SW480 (cell line): ENCODE results near the gene EGLN1.
"Not testable (repeated sequence)": the region's sequence is repeated elsewhere in the genome, so short reads cannot be mapped to it uniquely, and the experiment has no call there.

ENCODE experiments used
- DNase-seq: peaks from one replicate; pipeline ENCODE4 v3.0.0-alpha.2; 2016; ENCODE audit warnings: low spot score

EGLN1 gene

GRCh38 chr1:231421971-231422797, at the start of gene EGLN1:
TSS of gene EGLN1 (minus strand) at chr1:231422287. CDS start at chr1:231421888, 399 bp downstream.
- peak; percentile 83 for DNase-seq

DNA sequence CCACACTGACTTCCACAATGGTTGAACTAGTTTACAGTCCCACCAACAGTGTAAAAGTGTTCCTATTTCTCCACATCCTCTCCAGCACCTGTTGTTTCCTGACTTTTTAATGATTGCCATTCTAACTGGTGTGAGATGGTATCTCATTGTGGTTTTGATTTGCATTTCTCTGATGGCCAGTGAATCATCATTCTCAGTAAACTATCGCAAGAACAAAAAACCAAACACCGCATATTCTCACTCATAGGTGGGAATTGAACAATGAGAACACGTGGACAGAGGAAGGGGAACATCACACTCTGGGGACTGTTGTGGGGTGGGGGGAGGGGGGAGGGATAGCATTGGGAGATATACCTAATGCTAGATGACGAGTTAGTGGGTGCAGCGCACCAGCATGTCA, 49.4 kb upstream of the EGLN1 start:
- not testable (repeated sequence) for DNase-seq

DNA sequence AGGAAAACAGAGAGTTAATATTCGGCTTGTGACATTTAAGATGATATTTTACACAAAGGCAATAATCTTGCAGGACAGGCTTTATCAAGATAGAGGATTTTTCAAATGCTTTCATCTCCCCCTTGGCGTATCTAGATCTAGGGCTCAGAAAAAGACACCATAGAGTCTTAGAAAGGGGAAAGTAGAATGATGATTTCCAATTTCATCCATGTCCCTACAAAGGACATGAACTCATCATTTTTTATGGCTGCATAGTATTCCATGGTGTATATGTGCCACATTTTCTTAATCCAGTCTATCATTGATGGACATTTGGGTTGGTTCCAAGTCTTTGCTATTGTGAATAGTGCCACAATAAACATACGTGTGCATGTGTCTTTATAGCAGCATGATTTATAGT, 48.9 kb upstream of the EGLN1 start:
- DNase-seq: not testable (repeated sequence)

DNA sequence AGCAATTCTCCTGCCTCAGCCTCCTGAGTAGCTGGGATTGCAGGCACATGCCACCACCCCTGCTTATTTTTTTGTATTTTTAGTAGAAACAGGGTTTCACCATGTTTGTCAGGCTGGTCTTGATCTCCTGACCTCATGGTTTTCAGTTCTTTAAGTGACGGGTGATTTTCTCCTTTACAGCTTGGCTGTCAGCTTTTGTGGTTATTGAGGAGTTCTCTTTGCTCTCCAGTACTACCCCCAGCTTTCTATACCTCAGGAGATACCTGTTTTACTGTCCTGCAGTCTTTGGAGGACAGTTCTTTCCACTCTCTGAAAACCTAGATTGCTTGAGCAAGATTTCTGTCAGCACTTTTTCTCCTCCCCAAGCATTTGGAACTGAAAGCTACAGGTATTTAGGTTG, 45.9 kb upstream of the EGLN1 start:
- no peak for DNase-seq

- DNase-seq: no peak
These were observed 43.0 kb upstream of the EGLN1 start for GRCh38 chr1:231465051-231465450.

DNA sequence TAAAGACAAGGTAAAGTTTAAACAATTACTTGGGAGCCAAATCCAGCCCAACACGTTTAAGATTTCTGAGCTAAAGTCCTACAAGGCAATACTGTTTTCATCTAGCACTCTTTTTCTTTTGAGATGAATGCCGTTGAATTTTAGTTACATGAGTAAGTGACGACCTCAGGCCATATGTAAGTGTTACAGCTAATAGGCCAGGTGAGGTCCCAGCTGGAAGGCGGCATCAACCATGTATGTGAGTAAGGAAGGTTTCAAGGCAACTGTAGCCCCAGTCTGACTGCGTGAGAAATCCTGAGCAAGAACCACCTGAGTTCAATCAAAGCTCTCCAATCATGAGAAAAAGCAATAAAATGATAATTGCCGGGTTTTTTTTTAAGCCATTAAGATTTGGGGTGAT, 41.5 kb upstream of the EGLN1 start:
- no peak for DNase-seq

DNA sequence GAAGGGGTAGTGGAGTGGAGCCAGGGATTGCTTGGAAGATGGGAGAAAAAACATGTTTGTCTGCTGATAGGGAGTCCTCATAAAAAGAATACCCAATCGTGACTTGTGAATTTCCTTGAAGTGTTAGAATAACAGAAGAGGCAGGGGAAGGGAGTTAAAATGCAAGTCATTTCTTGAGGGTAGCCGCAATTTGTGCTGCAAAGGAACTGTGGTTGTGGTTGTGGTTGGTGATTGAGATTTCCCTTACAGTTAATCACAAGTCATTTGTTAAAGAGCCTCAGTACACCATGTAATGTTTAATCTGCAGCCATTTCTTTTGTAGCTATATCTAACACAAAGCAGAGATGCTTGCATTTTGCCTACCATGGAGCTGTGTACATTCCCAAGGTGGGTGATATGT, 38.5 kb upstream of the EGLN1 start:
- no peak for DNase-seq

GRCh38 chr1:231459438-231459837, 37.4 kb upstream of the EGLN1 start:
- not testable (repeated sequence) for DNase-seq

DNA sequence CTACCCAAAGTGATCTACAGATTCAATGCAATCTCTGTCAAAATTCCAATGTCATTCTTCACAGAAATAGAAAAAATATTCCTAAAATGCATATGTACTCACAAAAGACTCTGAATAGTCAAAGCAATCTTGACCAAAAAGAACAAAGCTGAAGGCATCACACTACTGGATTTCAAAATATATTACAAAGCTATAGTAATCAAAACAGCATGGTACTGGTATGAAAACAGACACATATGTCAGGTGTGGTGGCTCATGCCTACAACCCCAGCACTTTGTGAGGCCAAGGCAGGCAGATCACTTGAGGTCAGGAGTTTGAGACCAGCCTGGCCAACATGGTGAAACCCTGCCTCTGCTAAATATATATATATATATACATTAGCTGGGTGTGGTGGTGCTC, 35.9 kb upstream of the EGLN1 start:
- DNase-seq: not testable (repeated sequence)

DNA sequence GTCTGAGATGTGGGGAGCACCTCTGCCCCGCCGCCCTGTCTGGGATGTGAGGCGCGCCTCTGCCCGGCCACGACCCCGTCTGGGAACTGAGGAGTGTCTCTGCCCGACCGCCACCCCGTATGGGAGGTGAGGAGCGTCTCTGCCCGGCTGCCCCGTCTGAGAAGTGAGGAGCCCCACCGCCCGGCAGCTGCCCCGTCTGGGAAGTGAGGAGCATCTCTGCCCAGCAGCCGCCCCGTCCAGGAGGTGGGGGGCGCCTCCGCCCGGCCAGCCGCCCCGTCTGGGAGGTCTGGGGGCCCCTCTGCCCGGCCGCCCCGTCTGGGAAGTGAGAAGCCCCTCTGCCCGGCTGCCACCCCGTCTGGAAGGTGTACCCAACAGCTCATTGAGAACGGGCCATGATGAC, 32.0 kb upstream of the EGLN1 start:
- DNase-seq: not testable (repeated sequence)

DNA sequence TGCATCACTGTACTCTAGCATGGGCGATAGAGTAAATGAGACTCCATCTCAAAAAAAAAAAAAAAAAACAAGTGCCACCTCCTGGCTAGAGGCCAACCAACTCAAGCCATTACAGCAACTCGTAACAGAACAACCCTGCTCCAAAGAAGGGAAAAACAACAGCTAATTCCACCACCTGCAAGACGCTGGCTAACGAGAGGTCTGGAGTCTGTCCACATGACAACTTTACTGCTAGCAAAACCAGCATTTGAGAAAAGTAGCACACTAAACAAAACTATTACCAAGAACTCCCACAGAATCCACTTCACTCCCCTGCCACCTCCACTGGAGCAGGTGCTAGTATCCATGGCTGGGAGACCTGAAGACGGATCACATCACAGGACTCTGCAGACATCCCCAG, 24.1 kb upstream of the EGLN1 start:
- no peak for DNase-seq

DNA sequence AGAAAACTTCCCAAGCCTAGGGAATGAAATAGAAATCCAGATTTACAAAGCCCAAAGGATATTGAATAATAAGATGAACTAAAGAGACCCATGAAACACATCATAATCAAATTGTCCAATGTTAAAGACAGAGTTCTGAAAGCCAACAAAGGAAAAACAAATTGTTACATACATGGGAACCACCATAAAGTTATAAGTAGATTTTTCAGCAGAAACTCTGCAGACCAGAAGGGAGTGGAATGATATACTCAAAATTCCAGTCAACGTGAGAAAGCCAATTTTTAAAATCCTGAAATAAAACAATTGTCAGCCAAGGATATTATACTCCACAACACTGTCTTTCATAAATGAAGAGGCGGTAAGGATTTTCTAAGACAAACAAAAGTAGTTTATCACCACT, 22.0 kb upstream of the EGLN1 start:
- no peak for DNase-seq

DNA sequence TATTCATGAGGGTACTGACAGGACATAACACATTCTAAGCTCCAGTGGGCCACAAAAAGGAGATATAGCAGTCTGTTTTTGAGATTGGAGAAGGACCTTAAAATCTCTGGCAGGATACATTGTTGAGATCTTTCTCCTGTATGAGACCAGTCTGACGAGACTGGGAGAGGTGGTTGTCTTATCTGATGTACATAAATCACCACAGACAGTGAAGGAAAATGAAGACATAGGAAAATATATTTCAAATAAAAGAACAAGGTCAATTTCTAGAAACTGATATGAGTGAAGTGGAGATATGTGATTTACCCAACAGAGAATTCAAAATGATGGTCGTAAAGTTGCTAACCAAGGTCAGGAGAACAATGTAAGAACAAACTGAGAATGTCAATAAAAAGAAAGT, 21.3 kb upstream of the EGLN1 start:
- no peak for DNase-seq

GRCh38 chr1:231442735-231443134, 20.6 kb upstream of the EGLN1 start:
- DNase-seq: no peak

- DNase-seq: no peak
These were observed 10.9 kb upstream of the EGLN1 start for GRCh38 chr1:231432996-231433395.

- no peak for DNase-seq
These were observed 9.8 kb upstream of the EGLN1 start for GRCh38 chr1:231431665-231432415.

GRCh38 chr1:231430678-231431352, 8.7 kb upstream of the EGLN1 start:
- not testable (repeated sequence) for DNase-seq

GRCh38 chr1:231428377-231428776, 6.3 kb upstream of the EGLN1 start:
- DNase-seq: no peak

GRCh38 chr1:231424950-231425805, 3.1 kb upstream of the EGLN1 start:
- no peak for DNase-seq

DNA sequence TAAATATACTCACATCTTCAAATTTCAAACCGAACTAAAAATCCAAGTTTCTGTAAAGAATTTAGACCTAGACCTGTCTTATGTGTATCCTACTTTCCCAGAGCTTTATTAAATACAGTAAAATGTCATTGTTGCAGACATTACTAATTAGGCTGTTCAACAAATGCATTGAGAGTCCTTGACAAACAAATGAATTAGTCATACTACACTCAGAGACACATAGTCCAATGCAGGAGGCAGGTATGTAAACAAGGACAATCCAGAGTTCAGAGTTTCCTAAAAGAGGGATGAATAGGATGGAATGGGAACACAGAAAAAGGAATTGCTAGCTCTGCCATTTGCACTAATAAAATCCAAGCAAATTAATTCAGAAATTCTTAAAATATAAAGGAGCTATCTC, 1.6 kb upstream of the EGLN1 start:
- DNase-seq: peak; percentile 61

GRCh38 chr1:231422798-231423309, 767 bp upstream of the EGLN1 start:
- no peak for DNase-seq

- DNase-seq: no peak
These were observed 529 bp downstream of the EGLN1 start for GRCh38 chr1:231421546-231421970.
